HEK293 (cell line): ENCODE data around the gene TASP1.
"Not testable (repeated sequence)": the region's sequence is repeated elsewhere in the genome, so short reads cannot be mapped to it uniquely, and the experiment has no call there.

Experiments
- CTCF ChIA-PET: fragments of 350-600 bp; formaldehyde crosslinking; extraction: SDS; loops from one replicate; lab custom pipeline; 2021; ENCODE audit warnings: antibody characterized with exemption; lab: Yijun Ruan, JAX
- POLR2A ChIA-PET: fragments of 300-600 bp; formaldehyde crosslinking; extraction: SDS; loops from one replicate; lab custom pipeline; 2020; ENCODE audit warnings: antibody characterized with exemption, inconsistent platforms; lab: Yijun Ruan, JAX
- H3K27ac ChIP-seq: fragments of 200-500 bp; sonication (Bioruptor generic); 2 replicates; pipeline ENCODE4 v1.5.1; 2014; ENCODE audit warnings: low read depth, low read length, control low read depth, inconsistent platforms; ENCODE audit errors: extremely low read depth
- H3K36me3 ChIP-seq, 2 experiments: fragments of 200-500 bp in 1 of 2; sonication (Bioruptor generic) in 1 of 2; 1 replicate in 1 of 2; 2 replicates in 1 of 2; pipeline ENCODE4 v1.5.1; 2014 to 2017; ENCODE audit warnings: inconsistent platforms in 2 of 2, low read length in 2 of 2; ENCODE audit not compliant: control insufficient read depth in 2 of 2, insufficient read depth in 1 of 2
- H3K4me1 ChIP-seq: fragments of 200-500 bp; sonication (Bioruptor generic); 2 replicates; pipeline ENCODE4 v1.5.1; 2014; ENCODE audit warnings: mild to moderate bottlenecking, low read length, inconsistent platforms; ENCODE audit not compliant: control insufficient read depth, insufficient read depth
- H3K4me3 ChIP-seq: 2 replicates; pipeline ENCODE4 v1.5.1; 2011; ENCODE audit warnings: low read depth, mild to moderate bottlenecking, control low read depth, low read length, moderate library complexity
- H3K9me3 ChIP-seq: fragments of 200-500 bp; sonication (Bioruptor generic); 2 replicates; pipeline ENCODE4 v1.5.1; 2014; ENCODE audit warnings: low read depth, low read length, inconsistent platforms; ENCODE audit not compliant: control insufficient read depth, insufficient read depth
- KLF16 ChIP-seq: fragments of 450-650 bp; formaldehyde crosslinking; IDR thresholded peaks from 2 replicates; pipeline ENCODE4 v1.5.1; 2017; ENCODE audit warnings: missing biosample characterization, missing genetic modification characterization
- KLF7 ChIP-seq: fragments of 450-650 bp; formaldehyde crosslinking; IDR thresholded peaks from 2 replicates; pipeline ENCODE4 v1.5.1; 2016; ENCODE audit warnings: missing biosample characterization, missing genetic modification characterization, borderline replicate concordance
- KLF8 ChIP-seq: fragments of 450-650 bp; formaldehyde crosslinking; IDR thresholded peaks from 2 replicates; pipeline ENCODE4 v1.5.1; 2016; ENCODE audit warnings: missing biosample characterization, missing genetic modification characterization
- SP3 ChIP-seq: fragments of 450-650 bp; formaldehyde crosslinking; IDR thresholded peaks from 2 replicates; pipeline ENCODE4 v1.5.1; 2016; ENCODE audit warnings: missing biosample characterization, missing genetic modification characterization
- ZNF146 ChIP-seq: fragments of 450-650 bp; formaldehyde crosslinking; IDR thresholded peaks from 2 replicates; pipeline ENCODE4 v1.5.1; 2016; ENCODE audit warnings: missing biosample characterization, missing genetic modification characterization
- ZNF184 ChIP-seq: fragments of 450-650 bp; IDR thresholded peaks from 2 replicates; pipeline ENCODE4 v1.5.1; 2018; ENCODE audit warnings: missing biosample characterization, mild to moderate bottlenecking, missing genetic modification characterization
- ZNF324 ChIP-seq: fragments of 450-650 bp; formaldehyde crosslinking; IDR thresholded peaks from 2 replicates; pipeline ENCODE4 v1.5.1; 2016; ENCODE audit warnings: missing biosample characterization, missing genetic modification characterization
- ZNF404 ChIP-seq: fragments of 450-650 bp; formaldehyde crosslinking; IDR thresholded peaks from 2 replicates; pipeline ENCODE4 v1.5.1; 2017; ENCODE audit warnings: missing biosample characterization, missing genetic modification characterization
- ZNF416 ChIP-seq: fragments of 450-650 bp; formaldehyde crosslinking; IDR thresholded peaks from 2 replicates; pipeline ENCODE4 v1.5.1; 2016; ENCODE audit warnings: missing biosample characterization, missing genetic modification characterization
- ZNF521 ChIP-seq: fragments of 450-650 bp; formaldehyde crosslinking; IDR thresholded peaks from 2 replicates; pipeline ENCODE4 v1.5.1; 2017; ENCODE audit warnings: missing biosample characterization, mild to moderate bottlenecking, missing genetic modification characterization
- ZNF560 ChIP-seq: fragments of 450-650 bp; formaldehyde crosslinking; IDR thresholded peaks from 2 replicates; pipeline ENCODE4 v1.5.1; 2017; ENCODE audit warnings: missing biosample characterization, missing genetic modification characterization, borderline replicate concordance
- ZNF785 ChIP-seq: fragments of 450-650 bp; formaldehyde crosslinking; IDR thresholded peaks from 2 replicates; pipeline ENCODE4 v1.5.1; 2016; ENCODE audit warnings: missing biosample characterization, missing genetic modification characterization
- ZNF791 ChIP-seq: fragments of 450-650 bp; formaldehyde crosslinking; IDR thresholded peaks from 2 replicates; pipeline ENCODE4 v1.5.1; 2016; ENCODE audit warnings: missing biosample characterization, missing genetic modification characterization
- TF ChIP-seq, protein P1 (sequence below): fragments of 450-650 bp; formaldehyde crosslinking; IDR thresholded peaks from 2 replicates; pipeline ENCODE4 v1.5.1; 2017; ENCODE audit warnings: missing biosample characterization, missing genetic modification characterization
- TF ChIP-seq, protein P2 (sequence below): fragments of 450-650 bp; formaldehyde crosslinking; conservative IDR thresholded peaks from 2 replicates; pipeline ENCODE4 v1.5.1; 2016; ENCODE audit warnings: low read depth, missing biosample characterization, missing genetic modification characterization
- TF ChIP-seq, protein P3 (sequence below): fragments of 450-650 bp; formaldehyde crosslinking; IDR thresholded peaks from 2 replicates; pipeline ENCODE4 v1.5.1; 2016; ENCODE audit warnings: missing biosample characterization, missing genetic modification characterization, low read depth
- TF ChIP-seq, protein P4 (sequence below): fragments of 450-650 bp; formaldehyde crosslinking; IDR thresholded peaks from 2 replicates; pipeline ENCODE4 v1.5.1; 2016; ENCODE audit warnings: missing biosample characterization, missing genetic modification characterization
- TF ChIP-seq, protein P5 (sequence below): fragments of 450-650 bp; formaldehyde crosslinking; IDR thresholded peaks from 2 replicates; pipeline ENCODE4 v1.5.1; 2017; ENCODE audit warnings: missing biosample characterization, missing genetic modification characterization

TASP1 gene

DNA sequence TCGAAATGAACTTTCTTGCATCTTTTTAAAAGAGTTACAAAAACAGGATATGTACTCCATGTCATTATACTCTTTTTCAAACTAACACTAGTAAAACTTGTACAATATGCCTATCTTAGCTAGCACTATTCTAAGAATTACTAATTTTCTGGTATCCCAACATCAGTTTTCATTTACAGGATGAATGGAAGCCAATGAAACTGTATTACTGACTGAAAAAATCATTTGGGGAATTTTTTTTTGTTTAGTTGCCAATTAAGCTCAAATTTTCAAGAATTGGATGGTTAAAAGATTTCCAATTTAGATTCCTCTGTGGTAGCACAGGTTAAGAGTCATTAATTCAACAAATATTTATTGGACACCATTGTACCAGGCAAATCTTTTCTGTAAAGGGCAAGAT, 30.7 kb downstream of the TASP1 start:
- Histone ChIP-seq H3K9me3 (no peaks in the 10 kb centered on the region), H3K4me3 (no peak overlapping the region), H3K4me1 (no peaks in the 10 kb centered on the region), H3K27ac (no peak overlapping the region), H3K36me3 (peaks cover 0 to 15% of the 10 kb centered on the region in 2 experiments; a peak in 2 of 3 replicates)
- TF ChIP-seq, protein P1, sequence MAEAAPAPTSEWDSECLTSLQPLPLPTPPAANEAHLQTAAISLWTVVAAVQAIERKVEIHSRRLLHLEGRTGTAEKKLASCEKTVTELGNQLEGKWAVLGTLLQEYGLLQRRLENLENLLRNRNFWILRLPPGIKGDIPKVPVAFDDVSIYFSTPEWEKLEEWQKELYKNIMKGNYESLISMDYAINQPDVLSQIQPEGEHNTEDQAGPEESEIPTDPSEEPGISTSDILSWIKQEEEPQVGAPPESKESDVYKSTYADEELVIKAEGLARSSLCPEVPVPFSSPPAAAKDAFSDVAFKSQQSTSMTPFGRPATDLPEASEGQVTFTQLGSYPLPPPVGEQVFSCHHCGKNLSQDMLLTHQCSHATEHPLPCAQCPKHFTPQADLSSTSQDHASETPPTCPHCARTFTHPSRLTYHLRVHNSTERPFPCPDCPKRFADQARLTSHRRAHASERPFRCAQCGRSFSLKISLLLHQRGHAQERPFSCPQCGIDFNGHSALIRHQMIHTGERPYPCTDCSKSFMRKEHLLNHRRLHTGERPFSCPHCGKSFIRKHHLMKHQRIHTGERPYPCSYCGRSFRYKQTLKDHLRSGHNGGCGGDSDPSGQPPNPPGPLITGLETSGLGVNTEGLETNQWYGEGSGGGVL (tag by site-specific recombination), result no peak
- TF ChIP-seq KLF16 (tag by site-specific recombination) (no peak), ZNF785 (tag by site-specific recombination) (no peak), ZNF521 (tag by site-specific recombination) (no peak), ZNF324 (tag by site-specific recombination) (no peak), KLF7 (tag by site-specific recombination) (no peak), ZNF791 (tag by site-specific recombination) (no peak), ZNF416 (no peak), SP3 (tag by site-specific recombination) (no peak), ZNF146 (no peak), ZNF404 (tag by site-specific recombination) (no peak), KLF8 (tag by site-specific recombination) (no peak), ZNF184 (tag by site-specific recombination) (no peak), ZNF560 (tag by site-specific recombination) (no peak)
- TF ChIP-seq, protein P2, sequence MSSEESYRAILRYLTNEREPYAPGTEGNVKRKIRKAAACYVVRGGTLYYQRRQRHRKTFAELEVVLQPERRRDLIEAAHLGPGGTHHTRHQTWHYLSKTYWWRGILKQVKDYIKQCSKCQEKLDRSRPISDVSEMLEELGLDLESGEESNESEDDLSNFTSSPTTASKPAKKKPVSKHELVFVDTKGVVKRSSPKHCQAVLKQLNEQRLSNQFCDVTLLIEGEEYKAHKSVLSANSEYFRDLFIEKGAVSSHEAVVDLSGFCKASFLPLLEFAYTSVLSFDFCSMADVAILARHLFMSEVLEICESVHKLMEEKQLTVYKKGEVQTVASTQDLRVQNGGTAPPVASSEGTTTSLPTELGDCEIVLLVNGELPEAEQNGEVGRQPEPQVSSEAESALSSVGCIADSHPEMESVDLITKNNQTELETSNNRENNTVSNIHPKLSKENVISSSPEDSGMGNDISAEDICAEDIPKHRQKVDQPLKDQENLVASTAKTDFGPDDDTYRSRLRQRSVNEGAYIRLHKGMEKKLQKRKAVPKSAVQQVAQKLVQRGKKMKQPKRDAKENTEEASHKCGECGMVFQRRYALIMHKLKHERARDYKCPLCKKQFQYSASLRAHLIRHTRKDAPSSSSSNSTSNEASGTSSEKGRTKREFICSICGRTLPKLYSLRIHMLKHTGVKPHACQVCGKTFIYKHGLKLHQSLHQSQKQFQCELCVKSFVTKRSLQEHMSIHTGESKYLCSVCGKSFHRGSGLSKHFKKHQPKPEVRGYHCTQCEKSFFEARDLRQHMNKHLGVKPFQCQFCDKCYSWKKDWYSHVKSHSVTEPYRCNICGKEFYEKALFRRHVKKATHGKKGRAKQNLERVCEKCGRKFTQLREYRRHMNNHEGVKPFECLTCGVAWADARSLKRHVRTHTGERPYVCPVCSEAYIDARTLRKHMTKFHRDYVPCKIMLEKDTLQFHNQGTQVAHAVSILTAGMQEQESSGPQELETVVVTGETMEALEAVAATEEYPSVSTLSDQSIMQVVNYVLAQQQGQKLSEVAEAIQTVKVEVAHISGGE (tag by site-specific recombination), result no peak
- TF ChIP-seq, protein P3, sequence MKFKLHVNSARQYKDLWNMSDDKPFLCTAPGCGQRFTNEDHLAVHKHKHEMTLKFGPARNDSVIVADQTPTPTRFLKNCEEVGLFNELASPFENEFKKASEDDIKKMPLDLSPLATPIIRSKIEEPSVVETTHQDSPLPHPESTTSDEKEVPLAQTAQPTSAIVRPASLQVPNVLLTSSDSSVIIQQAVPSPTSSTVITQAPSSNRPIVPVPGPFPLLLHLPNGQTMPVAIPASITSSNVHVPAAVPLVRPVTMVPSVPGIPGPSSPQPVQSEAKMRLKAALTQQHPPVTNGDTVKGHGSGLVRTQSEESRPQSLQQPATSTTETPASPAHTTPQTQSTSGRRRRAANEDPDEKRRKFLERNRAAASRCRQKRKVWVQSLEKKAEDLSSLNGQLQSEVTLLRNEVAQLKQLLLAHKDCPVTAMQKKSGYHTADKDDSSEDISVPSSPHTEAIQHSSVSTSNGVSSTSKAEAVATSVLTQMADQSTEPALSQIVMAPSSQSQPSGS (tag by site-specific recombination), result no peak
- TF ChIP-seq, protein P4, sequence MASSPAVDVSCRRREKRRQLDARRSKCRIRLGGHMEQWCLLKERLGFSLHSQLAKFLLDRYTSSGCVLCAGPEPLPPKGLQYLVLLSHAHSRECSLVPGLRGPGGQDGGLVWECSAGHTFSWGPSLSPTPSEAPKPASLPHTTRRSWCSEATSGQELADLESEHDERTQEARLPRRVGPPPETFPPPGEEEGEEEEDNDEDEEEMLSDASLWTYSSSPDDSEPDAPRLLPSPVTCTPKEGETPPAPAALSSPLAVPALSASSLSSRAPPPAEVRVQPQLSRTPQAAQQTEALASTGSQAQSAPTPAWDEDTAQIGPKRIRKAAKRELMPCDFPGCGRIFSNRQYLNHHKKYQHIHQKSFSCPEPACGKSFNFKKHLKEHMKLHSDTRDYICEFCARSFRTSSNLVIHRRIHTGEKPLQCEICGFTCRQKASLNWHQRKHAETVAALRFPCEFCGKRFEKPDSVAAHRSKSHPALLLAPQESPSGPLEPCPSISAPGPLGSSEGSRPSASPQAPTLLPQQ (tag by site-specific recombination), result no peak
- TF ChIP-seq, protein P5, sequence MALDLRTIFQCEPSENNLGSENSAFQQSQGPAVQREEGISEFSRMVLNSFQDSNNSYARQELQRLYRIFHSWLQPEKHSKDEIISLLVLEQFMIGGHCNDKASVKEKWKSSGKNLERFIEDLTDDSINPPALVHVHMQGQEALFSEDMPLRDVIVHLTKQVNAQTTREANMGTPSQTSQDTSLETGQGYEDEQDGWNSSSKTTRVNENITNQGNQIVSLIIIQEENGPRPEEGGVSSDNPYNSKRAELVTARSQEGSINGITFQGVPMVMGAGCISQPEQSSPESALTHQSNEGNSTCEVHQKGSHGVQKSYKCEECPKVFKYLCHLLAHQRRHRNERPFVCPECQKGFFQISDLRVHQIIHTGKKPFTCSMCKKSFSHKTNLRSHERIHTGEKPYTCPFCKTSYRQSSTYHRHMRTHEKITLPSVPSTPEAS (tag by site-specific recombination), result no peak
- CTCF ChIA-PET, result interaction anchor here (0.6 to 0.8 kb wide), 2 partner anchors 12 to 42 kb away, joined by 3 to 4 read pairs; no protein-coding TSS in a partner anchor
- POLR2A ChIA-PET, result no interaction called here

DNA sequence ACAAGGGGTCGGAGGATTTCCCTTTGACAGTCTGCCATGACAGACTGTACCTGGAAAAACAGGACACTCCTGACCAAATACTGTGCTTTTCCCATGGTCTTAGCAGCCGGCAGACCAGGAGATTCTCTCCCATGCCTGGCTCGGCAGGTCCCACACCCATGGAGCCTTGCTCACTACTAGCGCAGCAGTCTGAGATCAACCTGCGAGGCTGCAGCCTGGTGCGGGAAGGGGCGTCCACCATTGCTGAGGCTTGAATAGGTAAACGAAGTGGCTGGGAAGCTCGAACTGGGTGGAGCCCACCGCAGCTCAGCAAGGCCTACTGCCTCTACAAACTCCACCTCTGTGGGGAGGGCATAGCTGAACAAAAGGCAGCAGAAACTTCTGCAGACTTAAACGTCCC, 45.3 kb downstream of the TASP1 start:
- CTCF ChIA-PET, POLR2A ChIA-PET: not testable (repeated sequence)

More for the DNA sequence above, 45.3 kb downstream of the TASP1 start:
- H3K9me3 ChIP-seq, H3K36me3 ChIP-seq, H3K4me1 ChIP-seq, H3K27ac ChIP-seq, H3K4me3 ChIP-seq: not testable (repeated sequence)
